Activated T-helper 1 cell treated with anti-CD3 and anti-CD28 coated beads, Interleukin-2, amount 50 U/mL, for 16 hours (primary cell): ENCODE data around the gene UAP1.
"Not testable (repeated sequence)": the region's sequence is repeated elsewhere in the genome, so short reads cannot be mapped to it uniquely, and the experiment has no call there.

Source experiments
- DNase-seq, 2 donors: peaks; one replicate each; pipeline ENCODE4 v3.0.0-alpha.2; 2020; ENCODE audit warnings: low read depth in 1 of 2, low spot score in 1 of 2

Gene UAP1

GRCh38 chr1:162564762-162565218 lies 3.3 kb downstream of the UAP1 start:
- no peak for DNase-seq

- DNase-seq = no peak
These were observed 3.9 kb downstream of the UAP1 start for GRCh38 chr1:162565460-162565859.

GRCh38 chr1:162566870-162567269 lies 5.3 kb downstream of the UAP1 start:
- no peak for DNase-seq

- no peak for DNase-seq
These were observed 7.3 kb downstream of the UAP1 start for GRCh38 chr1:162568802-162569201.

- no peak for DNase-seq
These were observed 9.2 kb downstream of the UAP1 start for GRCh38 chr1:162570718-162571117.

GRCh38 chr1:162571121-162571520 lies 9.6 kb downstream of the UAP1 start:
- DNase-seq = not testable (repeated sequence)

GRCh38 chr1:162571696-162572095 lies 10.2 kb downstream of the UAP1 start:
- no peak for DNase-seq

- no peak for DNase-seq
These were observed 11.6 kb downstream of the UAP1 start for GRCh38 chr1:162573136-162573535.

- no peak for DNase-seq
These were observed 16.7 kb downstream of the UAP1 start for GRCh38 chr1:162578071-162578700.

GRCh38 chr1:162578936-162579335 lies 17.4 kb downstream of the UAP1 start:
- no peak for DNase-seq

GRCh38 chr1:162580308-162580707 lies 18.8 kb downstream of the UAP1 start:
- DNase-seq = no peak

- not testable (repeated sequence) for DNase-seq
These were observed 21.4 kb downstream of the UAP1 start for GRCh38 chr1:162582901-162583300.

GRCh38 chr1:162585101-162585500 lies 23.6 kb downstream of the UAP1 start:
- DNase-seq = not testable (repeated sequence)

- DNase-seq = no peak
These were observed 25.8 kb downstream of the UAP1 start for GRCh38 chr1:162587347-162587746.

- no peak for DNase-seq
These were observed 26.3 kb downstream of the UAP1 start for GRCh38 chr1:162587761-162588260.

- no peak for DNase-seq
These were observed 28.6 kb downstream of the UAP1 start for GRCh38 chr1:162590101-162590500.

- DNase-seq = no peak
These were observed 29.2 kb downstream of the UAP1 start for GRCh38 chr1:162590686-162591085.

GRCh38 chr1:162596514-162597170 lies 35.1 kb downstream of the UAP1 start:
- no peak for DNase-seq

GRCh38 chr1:162599451-162599850 lies 37.9 kb downstream of the UAP1 start:
- no peak for DNase-seq

- not testable (repeated sequence) for DNase-seq
These were observed 41.6 kb downstream of the UAP1 start for GRCh38 chr1:162603117-162603516.

- DNase-seq = no peak
These were observed 43.9 kb downstream of the UAP1 start for GRCh38 chr1:162605225-162605927.

GRCh38 chr1:162609306-162609705 lies 47.8 kb downstream of the UAP1 start:
- DNase-seq = no peak
